Measurements from ENCODE around the gene DNER.
A peak's percentile ranks its signal among the peaks of the same experiment; 100 is the strongest.
"Not testable (repeated sequence)": the region's sequence is repeated elsewhere in the genome, so short reads cannot be mapped to it uniquely, and the experiment has no call there.

The DNER gene

DNA sequence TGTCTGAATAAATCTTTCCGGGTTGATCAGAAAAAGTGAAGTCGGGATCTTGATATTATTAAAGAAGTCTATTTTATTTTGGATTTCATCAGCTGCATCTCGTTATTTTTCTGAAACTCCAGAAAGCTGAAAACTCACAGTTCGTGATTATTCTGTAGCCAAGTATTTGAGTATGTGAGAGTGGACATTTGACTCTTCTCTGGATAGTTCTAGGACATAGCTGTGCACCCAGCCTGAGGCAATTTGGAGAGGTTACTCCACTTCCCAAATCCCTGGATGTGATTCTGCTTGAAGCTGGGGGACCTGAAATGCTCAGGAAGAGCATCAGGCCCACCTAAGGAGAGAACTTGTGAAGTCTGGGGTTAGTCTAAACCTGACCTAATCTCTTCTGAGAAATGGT, 325.6 kb downstream of the DNER start:
- ATAC-seq: no peak
- no peak overlapping the region for H3K4me3 Mint-ChIP-seq
- DNase-seq: no peak
- H3K4me1 Mint-ChIP-seq: no peaks in the 10 kb centered on the region
- H3K9me3 Mint-ChIP-seq: peaks cover 19 to 36% of the 10 kb centered on the region in 2 donors
- no peak overlapping the region for H3K27ac Mint-ChIP-seq
- no peaks in the 10 kb centered on the region for H3K27me3 Mint-ChIP-seq

DNA sequence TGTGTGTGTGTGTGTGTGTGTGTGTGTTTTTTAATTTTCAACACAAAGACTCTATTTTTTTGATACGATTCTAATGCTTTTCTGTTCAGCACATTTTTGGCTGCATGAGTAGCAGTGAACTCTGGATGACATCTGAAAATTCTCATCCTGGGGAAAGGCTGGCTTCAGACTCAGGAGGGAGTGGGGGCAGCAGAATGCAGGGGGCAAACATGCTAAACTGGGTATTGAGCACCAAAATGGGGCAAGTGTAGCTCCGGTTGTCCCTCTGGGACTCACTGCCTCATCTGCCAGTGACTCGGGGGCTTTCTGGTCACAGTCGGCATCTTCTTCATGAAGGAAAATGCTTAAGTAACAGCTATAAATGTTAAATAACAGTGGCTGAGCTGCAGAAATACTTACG, 326.5 kb downstream of the DNER start:
- no peak overlapping the region for H3K27ac Mint-ChIP-seq
- H3K4me3 Mint-ChIP-seq: no peak overlapping the region
- no peaks in the 10 kb centered on the region for H3K4me1 Mint-ChIP-seq
- ATAC-seq (no peak), DNase-seq (no peak)
- H3K9me3 Mint-ChIP-seq: peaks cover 19 to 43% of the 10 kb centered on the region in 2 donors
- H3K27me3 Mint-ChIP-seq: no peaks in the 10 kb centered on the region

DNA sequence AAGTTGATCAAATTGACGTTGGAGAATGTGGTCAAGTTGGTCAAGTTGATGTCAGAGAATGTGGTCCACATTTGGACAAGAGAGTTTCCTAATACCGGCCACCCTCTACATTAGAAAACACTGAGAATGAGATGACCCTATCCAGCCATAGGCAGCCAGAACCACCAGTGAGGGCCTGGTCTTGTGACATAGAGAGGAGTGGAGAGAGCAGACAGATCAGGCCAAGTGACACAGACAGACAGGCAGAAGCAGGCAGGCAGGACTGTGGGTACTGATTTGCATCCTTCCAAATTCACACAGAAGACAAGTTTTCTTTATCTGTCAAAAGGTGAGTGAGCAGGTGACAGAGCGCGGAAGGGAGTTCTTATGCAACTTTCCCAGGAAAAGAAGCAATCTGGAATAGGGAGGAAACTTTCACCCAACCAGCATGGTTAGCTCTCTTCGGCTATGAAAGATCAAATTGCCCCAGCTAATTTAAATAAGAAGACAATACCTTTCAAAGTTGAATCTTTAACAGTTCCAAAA, 334.2 kb downstream of the DNER start:
- Mint-ChIP-seq H3K4me1 (no peaks in the 10 kb centered on the region), H3K4me3 (no peak overlapping the region), H3K27me3 (no peaks in the 10 kb centered on the region), H3K9me3 (peaks cover 15 to 42% of the 10 kb centered on the region in 2 donors), H3K27ac (peak overlapping the region in 1 of 2 donors; percentile 4)
- ATAC-seq (no peak), DNase-seq (no peak)

DNA sequence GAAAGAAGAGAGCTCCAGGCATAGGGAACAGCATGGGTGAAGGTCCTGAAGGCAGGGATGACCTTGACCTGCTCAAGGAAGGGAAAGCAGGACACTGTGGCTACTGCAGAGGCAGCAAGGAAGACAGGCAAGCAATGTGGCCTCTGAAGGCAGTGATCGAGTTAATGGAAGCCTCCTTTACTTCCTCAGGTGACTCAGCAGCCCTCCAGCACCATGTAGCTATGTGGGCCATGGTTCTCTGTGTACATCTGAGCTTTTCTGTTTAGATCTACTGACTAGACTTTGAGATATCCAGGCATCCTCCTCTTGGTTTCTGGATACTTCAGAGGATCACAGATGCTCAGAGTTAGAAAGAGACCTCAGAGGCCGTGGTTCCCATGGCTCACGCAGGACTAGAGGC, 336.0 kb downstream of the DNER start:
- H3K27me3 Mint-ChIP-seq: no peaks in the 10 kb centered on the region
- peaks cover 7 to 25% of the 10 kb centered on the region in 2 donors for H3K9me3 Mint-ChIP-seq
- no peak overlapping the region for H3K4me3 Mint-ChIP-seq
- no peak overlapping the region for H3K27ac Mint-ChIP-seq
- no peaks in the 10 kb centered on the region for H3K4me1 Mint-ChIP-seq
- ATAC-seq: no peak
- DNase-seq: no peak

DNA sequence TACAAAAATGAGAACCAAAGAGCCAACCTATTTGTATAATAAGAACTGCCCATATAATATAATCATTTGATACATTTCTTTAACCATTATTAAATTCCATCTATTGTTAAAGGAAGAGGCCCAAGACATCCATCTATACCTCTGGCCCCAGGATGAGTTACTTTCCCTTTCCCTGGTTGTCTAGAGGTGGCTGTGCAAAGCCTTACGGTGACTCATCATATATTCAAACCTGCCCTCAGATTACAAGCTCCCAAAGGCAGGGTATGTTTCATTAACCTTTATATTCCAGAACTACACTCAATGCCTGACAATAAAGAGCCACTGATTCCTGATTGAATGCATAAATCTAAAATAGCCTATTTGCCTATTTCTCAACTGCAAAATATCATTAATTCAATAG, 337.5 kb downstream of the DNER start:
- peaks cover 0 to 13% of the 10 kb centered on the region in 2 donors for H3K9me3 Mint-ChIP-seq
- no peak overlapping the region for H3K4me3 Mint-ChIP-seq
- no peaks in the 10 kb centered on the region for H3K4me1 Mint-ChIP-seq
- peaks cover 6% of the 10 kb centered on the region for H3K27me3 Mint-ChIP-seq
- DNase-seq: no peak
- no peak for ATAC-seq
- no peak overlapping the region for H3K27ac Mint-ChIP-seq

DNA sequence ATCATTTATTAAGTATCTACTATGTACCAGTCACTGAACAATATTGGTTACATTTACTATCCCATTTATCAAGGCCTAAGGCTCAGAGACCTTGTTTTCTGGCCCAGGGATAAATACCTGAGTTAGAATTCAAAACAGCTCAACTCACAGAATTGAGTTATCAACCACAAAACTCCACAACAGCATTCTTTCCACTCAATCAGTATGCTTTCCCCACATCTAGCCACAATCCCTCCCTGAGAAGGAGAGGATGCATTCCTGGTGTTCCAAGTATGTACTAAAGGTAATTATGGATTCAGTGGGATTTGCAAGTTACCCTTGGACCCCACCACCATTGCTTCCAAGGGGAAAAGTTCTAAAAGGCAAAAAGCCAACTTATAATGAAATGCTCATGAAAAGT, 339.1 kb downstream of the DNER start:
- Mint-ChIP-seq H3K4me1 (no peaks in the 10 kb centered on the region), H3K27ac (no peak overlapping the region), H3K27me3 (peaks cover 6% of the 10 kb centered on the region), H3K9me3 (peaks cover 0 to 13% of the 10 kb centered on the region in 2 donors), H3K4me3 (no peak overlapping the region)
- DNase-seq (no peak), ATAC-seq (no peak)

DNA sequence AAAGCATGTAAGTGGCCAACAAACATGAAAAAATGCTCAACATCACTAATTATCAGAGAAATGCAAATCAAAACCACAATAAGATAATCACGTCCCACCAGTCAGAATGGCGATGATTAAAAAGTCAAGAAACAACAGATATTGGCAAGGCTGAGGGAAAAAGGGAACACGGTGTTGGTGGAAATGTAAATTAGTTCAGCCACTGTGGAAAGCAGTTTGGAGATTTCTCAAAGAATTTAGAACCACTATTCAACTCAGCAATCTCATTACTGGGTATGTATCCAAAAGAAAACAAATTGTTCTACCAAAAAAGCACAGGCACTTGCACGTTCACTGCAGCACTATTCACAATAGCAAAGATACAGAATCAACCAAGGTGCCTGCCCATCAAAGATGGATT, 341.0 kb downstream of the DNER start:
- H3K9me3 Mint-ChIP-seq, ATAC-seq, H3K27me3 Mint-ChIP-seq, H3K4me3 Mint-ChIP-seq, H3K4me1 Mint-ChIP-seq, DNase-seq, H3K27ac Mint-ChIP-seq: not testable (repeated sequence)

DNA sequence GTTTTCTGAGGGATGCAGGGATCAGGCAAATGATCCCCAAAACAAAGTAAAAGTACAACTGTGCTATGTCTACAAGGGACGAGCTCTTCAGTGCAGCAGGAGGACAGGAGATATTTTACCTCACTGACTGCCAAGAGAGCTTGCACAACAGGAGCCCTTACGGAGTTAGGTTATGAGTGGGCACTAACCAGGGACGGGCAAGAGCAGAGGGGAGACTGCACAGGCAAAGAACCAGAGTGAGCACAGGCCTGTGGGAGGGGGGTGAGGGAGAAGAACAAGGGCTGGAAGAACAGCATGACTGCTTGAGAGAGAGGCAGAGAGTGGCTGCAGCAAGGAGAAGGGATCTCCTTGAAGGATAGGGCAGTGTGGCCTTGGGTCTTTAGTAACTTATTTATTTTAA, 342.1 kb downstream of the DNER start:
- DNase-seq: no peak
- H3K27me3 Mint-ChIP-seq: peaks cover 6% of the 10 kb centered on the region
- H3K4me1 Mint-ChIP-seq: no peaks in the 10 kb centered on the region
- H3K27ac Mint-ChIP-seq: peak overlapping the region in 1 of 2 donors; percentile 80
- no peak for ATAC-seq
- no peak overlapping the region for H3K4me3 Mint-ChIP-seq
- H3K9me3 Mint-ChIP-seq: no peaks in the 10 kb centered on the region

DNA sequence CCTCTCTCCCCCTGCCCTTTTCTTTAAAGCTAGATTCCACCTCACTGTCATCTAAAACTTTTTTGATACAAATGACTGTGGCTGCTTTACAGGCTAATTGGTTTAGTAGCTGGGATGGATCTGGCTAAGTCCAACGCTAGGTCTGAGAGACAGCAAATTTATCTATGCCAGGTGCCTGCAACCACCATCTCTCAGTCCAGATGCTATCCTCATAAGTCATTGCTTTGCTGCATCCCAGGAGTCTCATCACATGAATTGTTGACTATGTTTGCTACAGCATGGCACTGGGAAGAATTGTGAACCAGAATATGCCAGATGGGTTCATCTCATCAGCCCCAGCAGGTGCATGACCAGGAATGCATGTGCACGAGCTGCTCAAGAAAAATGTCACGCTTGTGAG, 343.3 kb downstream of the DNER start:
- Mint-ChIP-seq H3K27me3 (peaks cover 6% of the 10 kb centered on the region), H3K9me3 (no peaks in the 10 kb centered on the region), H3K27ac (no peak overlapping the region), H3K4me3 (no peak overlapping the region), H3K4me1 (no peaks in the 10 kb centered on the region)
- ATAC-seq (no peak), DNase-seq (no peak)

DNA sequence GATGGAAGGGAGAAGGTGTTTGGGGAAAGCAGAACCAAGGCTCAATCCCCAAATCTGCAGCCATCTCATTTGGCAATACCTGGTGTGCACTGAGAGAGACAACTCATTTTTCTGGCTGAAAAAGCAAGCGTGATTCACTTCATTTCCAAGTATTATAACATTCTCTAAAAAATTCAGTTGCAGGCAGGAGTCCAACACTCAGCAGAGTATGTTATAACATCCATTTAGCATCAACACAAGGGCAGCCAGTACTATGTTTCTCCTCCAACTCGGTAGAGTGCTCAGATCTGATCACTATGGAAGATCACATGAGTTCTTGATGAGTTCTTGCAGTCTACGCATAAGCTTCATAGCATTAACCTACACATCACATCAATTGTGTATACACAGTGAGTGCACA, 343.8 kb downstream of the DNER start:
- ATAC-seq (no peak), DNase-seq (no peak)
- Mint-ChIP-seq H3K27me3 (peaks cover 6% of the 10 kb centered on the region), H3K9me3 (no peaks in the 10 kb centered on the region), H3K27ac (no peak overlapping the region), H3K4me1 (no peaks in the 10 kb centered on the region), H3K4me3 (no peak overlapping the region)

DNA sequence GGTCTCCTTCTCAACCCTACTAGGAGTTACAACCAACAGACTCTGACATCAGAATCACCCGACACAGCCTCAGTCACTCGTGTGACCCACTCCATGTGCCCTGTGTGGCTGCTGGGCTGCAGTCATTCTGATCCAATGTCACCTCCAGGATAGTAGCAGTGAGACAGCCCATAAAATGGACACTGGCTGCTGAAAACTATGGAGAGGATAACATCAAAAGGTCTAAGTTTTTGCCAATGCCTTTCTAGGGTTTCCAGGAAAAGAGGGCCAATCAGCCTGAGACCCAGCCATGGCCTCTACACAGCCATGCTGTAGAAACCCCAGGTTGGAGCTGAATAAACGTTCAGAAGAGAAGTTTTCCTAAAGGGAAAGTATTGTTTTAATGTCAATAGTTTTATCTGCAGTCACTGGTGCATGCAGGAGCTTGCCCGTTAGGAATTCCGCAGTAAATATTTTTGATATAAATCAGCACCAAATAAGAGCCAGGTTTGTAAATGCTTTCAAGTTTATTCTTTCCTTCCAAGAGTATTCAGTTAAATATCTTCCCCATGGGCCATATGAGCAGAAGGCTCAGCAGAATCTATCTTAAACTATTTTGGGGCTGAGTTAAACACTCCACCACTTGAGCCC, 351.1 kb downstream of the DNER start:
- Mint-ChIP-seq H3K4me1 (no peaks in the 10 kb centered on the region), H3K27ac (no peak overlapping the region), H3K27me3 (no peaks in the 10 kb centered on the region), H3K4me3 (no peak overlapping the region), H3K9me3 (no peaks in the 10 kb centered on the region)
- no peak for ATAC-seq
- no peak for DNase-seq

DNA sequence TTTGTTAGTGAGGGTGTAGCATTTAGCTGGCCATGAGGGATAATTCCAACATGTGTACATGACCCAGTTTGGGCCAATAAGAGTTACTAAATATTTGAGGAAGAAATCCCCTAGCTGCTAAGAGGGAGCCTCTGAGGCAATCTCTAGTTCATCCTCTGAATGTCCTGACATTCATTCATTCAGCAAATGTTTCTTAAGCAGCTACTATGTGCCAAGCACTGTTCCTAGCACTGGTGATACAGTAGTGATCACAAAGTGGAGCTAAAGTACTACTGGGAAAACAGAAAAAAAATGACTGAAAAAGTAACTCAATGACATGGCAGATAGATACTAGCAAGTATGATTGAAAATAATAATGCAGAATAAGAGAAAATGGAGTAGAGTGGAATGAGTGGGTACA, 363.5 kb downstream of the DNER start:
- Mint-ChIP-seq H3K27ac (no peak overlapping the region), H3K27me3 (peaks cover 6% of the 10 kb centered on the region), H3K4me3 (no peak overlapping the region), H3K9me3 (no peaks in the 10 kb centered on the region), H3K4me1 (no peaks in the 10 kb centered on the region)
- DNase-seq: no peak
- no peak for ATAC-seq

DNA sequence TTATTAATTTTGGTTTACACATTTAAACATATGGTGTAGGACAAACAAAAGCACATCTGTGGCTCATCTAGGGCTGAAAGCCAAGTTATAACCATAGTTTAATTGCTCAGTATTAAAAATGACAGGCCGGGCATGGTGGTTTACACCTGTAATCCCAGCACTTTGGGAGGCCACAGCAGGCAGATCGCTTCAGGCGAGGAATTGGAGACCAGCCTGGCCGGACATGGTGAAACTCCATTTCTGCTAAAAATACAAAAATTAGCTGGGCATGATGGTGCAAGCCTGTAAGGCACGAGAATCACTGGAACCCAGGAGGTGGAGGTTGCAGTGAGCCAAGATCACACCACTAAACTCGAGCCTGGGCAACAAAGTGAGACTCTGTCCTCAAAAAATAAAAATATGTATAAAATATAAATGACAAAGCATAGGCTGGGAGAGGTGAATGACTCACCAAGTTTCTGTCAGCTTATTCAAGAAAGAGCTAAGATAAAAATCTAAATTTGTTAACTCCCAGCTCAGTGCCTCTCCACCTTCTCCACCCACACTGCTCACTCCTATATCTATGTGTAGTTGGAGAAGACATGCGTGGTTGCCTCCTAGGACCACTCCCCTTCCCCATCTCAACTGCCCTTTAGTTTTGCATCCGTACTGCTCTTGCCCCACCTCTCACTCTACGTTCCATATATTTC, 364.1 kb downstream of the DNER start:
- ATAC-seq: no peak
- Mint-ChIP-seq H3K4me3 (no peak overlapping the region), H3K27me3 (peaks cover 6% of the 10 kb centered on the region)

DNA sequence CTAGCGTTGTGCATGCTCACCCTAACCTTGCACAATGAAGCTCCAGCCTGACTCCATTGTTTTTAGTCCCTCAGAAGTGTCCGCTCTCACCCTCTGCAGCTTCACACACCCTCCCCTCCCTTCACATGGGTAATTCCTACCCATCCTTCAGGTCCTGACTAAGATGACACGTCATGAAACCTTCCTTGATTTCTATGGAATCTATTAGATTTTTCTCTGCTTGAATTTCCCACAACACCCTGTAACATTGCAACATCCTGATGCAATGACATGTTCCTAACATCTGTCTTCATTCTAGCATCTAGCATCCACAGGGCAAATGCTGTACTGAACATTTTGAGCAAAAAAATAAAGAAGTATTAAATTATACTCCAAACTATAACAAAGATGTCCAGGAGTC, 366.2 kb downstream of the DNER start:
- ATAC-seq (no peak), DNase-seq (no peak)
- no peaks in the 10 kb centered on the region for H3K4me1 Mint-ChIP-seq
- H3K9me3 Mint-ChIP-seq: no peaks in the 10 kb centered on the region
- peaks cover 6% of the 10 kb centered on the region for H3K27me3 Mint-ChIP-seq
- H3K4me3 Mint-ChIP-seq: no peak overlapping the region
- H3K27ac Mint-ChIP-seq: no peak overlapping the region

More for the DNA sequence above, 364.1 kb downstream of the DNER start:
- Mint-ChIP-seq H3K9me3 (no peaks in the 10 kb centered on the region), H3K4me1 (no peaks in the 10 kb centered on the region), H3K27ac (no peak overlapping the region)
- DNase-seq: no peak

DNA sequence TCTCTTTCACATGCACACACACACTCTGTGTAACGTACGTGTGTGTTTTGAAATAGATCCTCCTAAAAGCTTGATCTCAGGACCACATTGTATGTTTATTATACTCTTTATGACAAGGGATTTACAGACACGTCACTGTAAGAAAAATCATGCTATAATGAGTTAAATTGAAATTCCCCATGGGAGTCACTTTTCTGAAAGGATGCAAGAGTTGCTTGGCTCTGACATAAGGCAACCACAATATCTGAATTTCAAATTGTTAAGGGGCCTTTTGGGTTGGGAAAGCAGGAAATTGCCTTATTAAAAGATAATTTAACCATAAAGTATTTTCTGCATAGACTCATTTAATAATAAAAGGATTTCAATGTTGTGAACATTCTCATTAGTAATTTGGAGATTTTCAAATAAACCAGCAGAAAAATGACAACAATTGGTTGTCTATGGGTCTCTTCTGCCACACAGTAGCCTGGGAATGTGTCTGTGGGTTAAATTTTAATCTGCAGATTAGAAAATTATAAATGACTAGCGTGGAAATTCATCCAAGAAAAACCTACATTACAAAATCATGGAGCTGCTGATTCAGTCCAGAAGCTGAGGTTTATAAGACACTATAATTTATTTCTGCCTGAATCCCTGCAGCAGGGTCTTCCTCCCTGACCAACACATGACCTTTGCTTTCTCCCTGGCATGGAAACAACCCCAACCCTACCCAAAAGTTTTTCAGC, 367.4 kb downstream of the DNER start:
- H3K9me3 Mint-ChIP-seq: no peaks in the 10 kb centered on the region
- ATAC-seq (no peak), DNase-seq (no peak)
- no peak overlapping the region for H3K4me3 Mint-ChIP-seq
- no peak overlapping the region for H3K27ac Mint-ChIP-seq
- H3K4me1 Mint-ChIP-seq: no peaks in the 10 kb centered on the region
- peaks cover 6% of the 10 kb centered on the region for H3K27me3 Mint-ChIP-seq

DNA sequence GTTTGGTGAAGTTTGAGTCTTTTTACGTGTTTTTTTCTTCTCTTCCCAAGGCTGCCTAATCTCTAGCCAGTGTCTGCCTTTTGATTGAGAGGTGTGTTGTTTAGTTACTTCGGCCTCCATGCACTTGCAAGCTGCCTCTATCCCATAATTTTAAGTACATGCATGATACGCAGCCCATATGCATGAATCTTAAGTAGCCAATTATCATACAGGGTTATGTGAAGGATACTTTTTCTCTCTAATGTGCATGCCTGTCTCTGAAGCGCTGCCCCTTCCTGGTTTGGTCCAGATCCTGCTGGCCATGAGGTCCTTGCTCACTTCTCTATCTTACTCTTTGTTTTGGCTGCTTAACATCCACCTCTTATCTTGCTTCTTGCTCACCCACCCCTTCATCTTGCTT, 369.4 kb downstream of the DNER start:
- Mint-ChIP-seq H3K27me3 (peaks cover 6% of the 10 kb centered on the region), H3K27ac (no peak overlapping the region), H3K4me1 (no peaks in the 10 kb centered on the region), H3K4me3 (no peak overlapping the region), H3K9me3 (no peaks in the 10 kb centered on the region)
- DNase-seq (no peak), ATAC-seq (no peak)

Measured in stimulated activated naive CD8-positive, alpha-beta T cell treated with anti-CD3 and anti-CD28 coated beads, Interleukin-15, amount 100 ng/mL, for 72 hours (primary cell).